ENCODE data around the gene NFATC1.

NFATC1 gene

GRCh38 chr18:79422022-79422782 is 26.5 kb downstream of the NFATC1 start:
- DNase-seq = no peak

DNA sequence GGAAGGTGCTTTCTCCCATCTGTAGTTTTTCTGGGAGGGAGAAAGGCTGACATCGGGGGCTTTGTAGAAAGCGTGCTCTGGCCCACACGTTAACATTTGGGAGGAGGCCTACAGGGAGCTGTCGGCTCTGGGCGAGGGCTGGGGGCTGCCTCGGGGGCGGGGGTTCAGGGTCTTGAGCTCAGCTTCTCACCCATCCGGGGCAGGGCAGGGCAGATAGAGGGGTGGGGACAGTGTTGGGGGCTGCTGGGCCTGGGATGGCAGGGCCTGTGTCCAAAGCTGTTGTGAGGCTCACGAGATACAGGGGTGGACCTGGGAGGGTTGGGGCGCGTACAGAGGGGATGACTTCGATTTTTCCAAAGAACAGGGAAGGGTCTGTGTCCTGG is 27.0 kb downstream of the NFATC1 start:
- no peak for DNase-seq

DNA sequence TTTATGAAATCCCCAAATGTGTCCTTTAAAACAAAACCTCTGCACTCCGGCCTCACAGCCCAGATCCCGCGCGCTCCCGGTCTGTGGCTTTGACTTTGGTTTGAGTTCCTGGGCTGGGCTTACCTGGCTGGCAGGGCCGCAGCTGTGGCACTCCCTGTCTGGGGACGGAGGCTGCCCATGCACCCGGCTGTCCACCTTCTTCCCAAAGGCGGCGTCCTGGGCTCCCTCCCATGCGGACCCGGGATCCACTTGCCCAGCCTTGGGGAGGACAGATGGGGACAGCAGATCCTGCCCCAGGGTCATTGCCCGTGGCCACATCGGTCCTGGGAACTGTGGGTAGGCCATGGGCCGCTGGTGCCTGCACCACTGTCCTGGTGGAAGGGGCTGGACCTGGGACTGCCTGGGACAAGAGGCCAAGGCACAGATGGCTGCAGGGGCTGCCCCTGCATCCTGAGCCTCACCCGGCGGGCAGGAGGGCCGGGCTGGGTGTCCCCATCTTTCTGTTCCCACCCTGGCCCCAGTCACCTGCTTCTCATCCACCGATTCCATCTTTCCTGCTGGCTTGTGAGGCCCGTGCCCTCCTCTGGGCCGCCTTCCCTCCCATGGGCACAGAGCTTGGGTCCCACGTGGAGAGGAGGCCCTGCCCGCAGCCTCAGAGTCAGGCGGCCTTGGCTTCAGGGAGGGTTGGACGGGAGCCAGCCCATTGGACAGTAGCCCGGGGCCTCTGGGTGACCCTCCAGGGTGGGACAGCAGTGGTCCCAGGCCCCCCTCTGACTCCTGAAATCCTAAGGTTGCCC is 27.7 kb downstream of the NFATC1 start:
- peak in 2 of 58 donors; percentile 13 to 17 for DNase-seq

DNA sequence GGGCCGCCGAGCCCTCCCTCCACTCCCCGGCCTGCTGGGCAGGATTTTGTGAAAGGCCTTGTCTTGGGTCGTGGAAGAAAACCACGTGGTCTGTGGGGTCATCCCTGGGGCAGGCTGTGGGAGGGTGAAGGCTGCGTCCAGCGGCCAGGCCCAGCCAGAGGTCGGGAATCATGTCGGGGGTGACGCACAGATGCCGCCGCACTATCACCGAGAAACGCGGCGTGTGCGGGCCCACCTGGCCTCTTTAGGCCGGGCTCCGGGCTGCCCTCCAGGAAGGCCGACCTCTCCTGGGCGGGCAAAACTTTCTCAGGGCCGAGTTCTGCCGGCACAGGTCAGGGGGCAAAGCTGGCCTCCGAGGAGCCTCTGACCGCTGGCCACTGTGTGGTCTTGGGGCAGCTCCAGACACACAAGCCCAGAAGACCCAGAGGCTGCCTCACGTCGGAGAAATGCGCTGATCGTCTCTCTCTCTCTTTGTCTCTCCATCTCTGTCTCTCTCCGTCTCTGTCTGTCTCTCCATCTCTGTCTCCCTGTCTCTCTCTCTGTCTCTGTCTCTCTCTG is 28.4 kb downstream of the NFATC1 start:
- no peak for DNase-seq

DNA sequence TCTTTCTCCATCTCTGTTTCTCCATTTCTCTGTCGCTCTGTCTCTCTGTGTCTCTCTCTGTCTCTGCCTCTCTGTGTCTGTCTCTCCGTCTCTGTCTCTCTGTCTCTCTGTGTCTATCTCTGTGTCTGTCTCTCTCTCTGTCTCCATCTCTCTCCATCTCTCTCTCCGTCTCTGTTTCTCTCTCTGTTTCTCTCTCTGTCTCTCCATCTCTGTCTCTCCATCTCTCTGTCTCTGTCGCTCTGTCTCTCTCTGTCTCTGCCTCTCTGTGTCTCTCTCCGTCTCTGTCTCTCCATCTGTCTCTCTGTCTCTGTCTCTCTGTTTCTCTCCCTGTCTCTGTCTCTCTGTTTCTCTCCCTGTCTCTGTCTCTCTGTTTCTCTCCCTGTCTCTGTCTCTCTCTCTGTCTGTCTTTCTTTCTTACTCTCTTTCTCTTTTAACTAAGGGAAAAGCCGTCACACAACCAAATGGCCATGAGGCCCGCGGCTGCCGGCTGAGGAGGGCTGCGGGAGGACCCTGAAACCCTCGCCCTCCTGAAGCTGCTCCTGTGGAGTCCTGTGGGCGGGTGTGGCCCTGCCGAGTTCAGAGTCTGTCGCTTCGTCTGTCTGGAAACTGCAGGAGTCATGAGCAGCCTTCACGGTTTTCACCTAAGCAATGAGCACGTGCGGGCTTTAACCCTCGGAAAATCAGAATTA is 29.3 kb downstream of the NFATC1 start:
- no peak for DNase-seq

DNA sequence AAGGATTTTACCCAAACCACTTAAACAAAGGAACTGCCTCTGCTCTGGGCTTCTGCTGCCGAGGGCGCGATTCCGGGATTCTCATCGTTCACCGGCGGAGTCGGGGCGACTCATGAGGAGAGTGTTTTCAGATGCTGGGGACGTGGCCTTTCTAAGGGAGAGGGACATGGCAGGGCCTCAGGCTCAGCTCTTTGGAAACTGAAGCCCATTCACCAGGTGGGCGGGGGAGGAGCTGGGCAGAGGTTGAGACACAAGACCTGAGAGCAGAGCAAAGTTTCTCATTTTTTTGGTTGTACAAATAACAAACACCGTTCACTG is 29.8 kb downstream of the NFATC1 start:
- no peak for DNase-seq

- DNase-seq = no peak
Observed at GRCh38 chr18:79426376-79427300, 30.9 kb downstream of the NFATC1 start.

DNA sequence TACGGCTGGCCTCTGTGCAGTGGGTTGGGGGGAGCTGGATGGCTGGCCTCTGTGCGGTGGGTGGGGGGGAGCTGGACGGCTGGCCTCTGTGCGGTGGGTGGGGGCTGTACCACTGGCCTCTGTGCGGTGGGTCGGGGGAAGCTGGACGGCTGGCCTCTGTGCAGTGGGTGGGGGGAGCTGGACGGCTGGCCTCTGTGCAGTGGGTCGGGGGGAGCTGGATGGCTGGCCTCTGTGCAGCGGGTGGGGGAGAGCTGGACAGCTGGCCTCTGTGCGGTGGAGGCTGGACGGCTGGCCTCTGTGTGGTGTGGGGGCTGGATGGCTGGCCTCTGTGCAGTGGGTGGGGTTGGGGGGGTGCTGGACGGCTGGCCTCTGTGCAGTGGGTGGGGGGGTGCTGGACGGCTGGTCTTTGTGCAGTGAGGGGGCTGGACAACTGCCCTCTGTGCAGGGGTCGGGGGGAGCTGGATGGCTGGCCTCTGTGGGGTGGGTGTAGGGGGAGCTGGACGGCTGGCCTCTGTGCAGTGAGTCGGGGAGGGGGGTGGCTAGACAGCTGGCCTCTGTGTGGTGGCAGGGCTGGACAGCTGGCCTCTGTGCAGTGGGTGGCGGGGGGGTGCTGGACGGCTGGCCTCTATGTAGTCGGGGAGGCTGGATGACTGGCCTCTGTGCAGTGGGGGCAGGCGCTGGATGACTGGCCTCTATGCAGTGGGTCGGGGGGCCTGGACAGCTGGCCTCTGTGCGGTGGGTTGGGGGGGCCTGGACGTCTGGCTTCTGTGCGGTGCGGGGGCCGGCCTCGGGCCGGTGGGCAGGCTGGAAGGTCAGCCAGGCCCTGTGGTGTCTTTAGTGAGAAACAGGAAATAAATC is 31.9 kb downstream of the NFATC1 start:
- no peak for DNase-seq

DNA sequence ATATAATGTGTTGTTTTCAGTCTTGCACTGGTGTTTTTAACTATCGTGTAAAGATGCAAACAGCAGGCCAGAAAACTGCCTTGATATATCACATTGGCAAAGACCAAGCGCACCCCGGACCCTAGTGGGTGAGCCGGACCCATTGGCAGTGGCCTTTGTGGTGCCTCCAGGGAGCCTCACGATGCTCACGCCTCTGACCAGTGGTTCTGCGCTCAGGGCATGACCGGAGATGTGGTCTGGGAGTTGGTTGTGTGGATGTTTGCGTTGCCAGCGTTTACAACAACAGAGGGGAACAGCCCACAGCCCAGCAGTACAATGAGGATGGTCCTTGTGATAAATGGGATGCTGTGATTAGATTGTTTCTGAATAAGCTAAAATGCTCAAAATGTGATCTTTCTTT is 32.6 kb downstream of the NFATC1 start:
- DNase-seq = no peak

- no peak for DNase-seq
Observed at GRCh38 chr18:79429381-79429780, 33.7 kb downstream of the NFATC1 start.

- no peak for DNase-seq
Observed at GRCh38 chr18:79429785-79430281, 34.1 kb downstream of the NFATC1 start.

DNA sequence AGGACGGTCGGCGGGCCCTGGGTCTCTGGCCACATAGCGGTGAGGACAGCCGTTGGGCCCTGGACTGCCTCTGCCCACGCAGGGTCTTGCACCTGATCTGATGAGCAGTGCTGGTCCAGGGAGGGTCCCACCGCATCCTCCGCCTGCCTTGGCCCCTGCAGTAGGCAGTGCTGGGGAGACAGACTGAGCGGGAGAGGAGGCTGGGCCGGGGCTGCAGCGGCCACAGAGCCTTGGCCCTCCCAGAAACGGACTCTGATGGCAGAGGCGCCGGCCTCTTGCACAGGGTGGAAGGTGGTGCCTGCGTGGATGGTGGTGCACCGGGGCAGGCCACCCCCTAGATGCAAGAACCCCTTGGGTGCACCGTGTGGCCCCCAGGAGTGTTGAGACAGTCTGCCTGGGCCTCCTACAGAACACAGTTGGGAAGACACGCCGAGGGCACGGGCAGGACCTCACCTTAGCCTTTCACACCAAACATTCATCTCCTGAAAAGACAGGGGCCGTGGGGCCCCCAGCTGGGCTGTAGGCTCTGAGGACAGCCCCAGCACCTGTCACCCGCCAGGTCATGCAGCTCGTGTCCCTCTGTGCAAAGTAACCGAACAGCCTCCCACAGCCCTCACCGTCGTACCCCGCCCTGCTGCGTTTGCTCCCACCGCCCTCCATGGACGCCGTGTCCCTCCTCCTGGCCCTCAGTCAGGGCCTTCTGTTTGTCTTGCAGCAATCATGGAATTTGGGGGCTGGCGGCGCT is 36.8 kb downstream of the NFATC1 start:
- no peak for DNase-seq

- DNase-seq = no peak
Observed at GRCh38 chr18:79433431-79433830, 37.7 kb downstream of the NFATC1 start.

DNA sequence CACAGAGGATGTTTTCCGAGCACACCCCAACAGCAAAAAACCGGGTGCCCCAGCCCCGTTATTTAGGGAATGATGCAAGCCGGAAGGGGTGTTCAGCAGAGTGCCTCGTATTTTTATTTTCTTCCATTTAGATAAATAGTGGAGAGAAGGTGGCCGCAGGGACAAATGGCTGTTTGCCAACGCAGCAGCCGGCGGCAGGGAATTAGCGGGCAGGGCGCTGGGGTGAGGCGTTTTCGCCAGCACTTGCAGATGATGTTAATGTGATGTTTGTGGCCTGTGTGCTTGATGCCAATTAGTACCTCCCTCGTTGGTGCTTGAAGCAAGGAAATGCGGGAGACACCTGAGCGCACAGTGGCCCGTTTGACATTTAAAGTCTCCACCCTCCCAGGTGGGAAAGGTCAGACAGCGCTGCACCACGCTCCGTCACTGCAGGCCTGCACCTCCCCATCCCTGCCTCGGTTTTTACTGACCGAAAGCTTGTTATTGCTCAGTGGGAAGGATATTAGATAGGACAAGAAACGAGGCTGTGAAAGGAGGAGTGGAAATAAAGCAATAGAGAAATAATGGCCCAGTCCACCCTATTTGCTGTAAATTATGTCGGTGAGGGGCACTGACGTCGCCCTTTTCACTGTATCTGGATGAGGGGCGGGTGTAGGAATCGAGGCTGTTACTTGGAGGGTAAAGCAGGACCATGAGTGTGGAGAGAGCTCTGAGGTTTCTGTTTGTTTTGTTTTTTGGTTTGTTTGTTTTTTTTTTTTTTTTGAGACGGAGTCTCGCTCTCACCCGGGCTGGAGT is 39.1 kb downstream of the NFATC1 start:
- no peak for DNase-seq

GRCh38 chr18:79436556-79437275 is 41.0 kb downstream of the NFATC1 start:
- no peak for DNase-seq

DNA sequence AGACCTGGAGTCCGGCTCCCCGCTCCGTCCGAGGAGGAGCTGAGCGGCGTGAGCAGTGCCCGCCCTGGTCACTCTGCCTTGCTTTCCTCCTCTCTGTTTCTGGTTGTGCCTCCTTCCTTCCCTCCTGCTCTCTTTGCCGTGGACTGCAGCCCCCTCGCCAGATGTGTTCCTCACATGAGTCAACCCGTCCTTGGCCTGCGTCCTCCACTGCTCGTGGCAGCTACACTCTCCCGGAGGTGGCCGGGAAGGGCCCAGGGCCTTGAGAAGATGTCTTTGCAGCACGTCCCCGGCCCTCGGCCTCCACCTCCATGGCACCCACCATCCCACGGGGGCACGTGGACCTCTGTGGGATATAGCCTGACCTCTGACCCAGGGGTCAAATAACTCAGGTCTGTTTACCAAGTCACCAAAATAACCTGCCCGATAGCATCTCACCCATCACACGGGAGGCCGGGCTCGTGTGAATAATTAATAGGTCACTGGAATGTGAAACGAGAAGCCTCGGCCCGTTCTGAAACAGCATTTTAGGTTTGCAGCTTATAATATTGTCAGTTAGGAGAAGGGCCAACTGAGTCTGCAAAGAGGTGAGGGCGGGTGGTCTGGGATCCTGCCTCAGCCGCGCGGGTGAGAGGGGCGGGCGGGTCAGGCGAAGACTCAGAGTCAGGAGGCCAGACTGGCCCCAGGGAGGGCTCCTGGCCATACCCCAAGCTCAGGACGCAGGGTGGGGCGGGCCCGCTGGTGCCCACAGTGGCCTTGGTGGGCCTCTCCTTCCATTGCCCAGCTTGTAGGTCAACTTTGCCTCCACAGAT is 42.6 kb downstream of the NFATC1 start:
- no peak for DNase-seq

All from anterior cingulate cortex (tissue), 58 donors.